OCI-LY7 (cell line): Measurements from ENCODE around the gene SEPHS1.

ENCODE experiments used
- EZH2phosphoT487 ChIP-seq: fragments of 200-600 bp; sonication (generic); IDR thresholded peaks from 2 replicates; pipeline ENCODE4 v1.6.1; 2018; ENCODE audit warnings: low read depth, borderline replicate concordance, mild to moderate bottlenecking, mixed run types, antibody characterized with exemption, low read length, moderate library complexity, mixed read lengths
- TF ChIP-seq, protein P1 (sequence below): fragments of 200-600 bp; sonication (generic); conservative IDR thresholded peaks from 2 replicates; pipeline ENCODE4 v1.5.1; 2014; ENCODE audit warnings: mild to moderate bottlenecking, antibody characterized with exemption, low read length, moderate library complexity, mixed read lengths

DNA sequence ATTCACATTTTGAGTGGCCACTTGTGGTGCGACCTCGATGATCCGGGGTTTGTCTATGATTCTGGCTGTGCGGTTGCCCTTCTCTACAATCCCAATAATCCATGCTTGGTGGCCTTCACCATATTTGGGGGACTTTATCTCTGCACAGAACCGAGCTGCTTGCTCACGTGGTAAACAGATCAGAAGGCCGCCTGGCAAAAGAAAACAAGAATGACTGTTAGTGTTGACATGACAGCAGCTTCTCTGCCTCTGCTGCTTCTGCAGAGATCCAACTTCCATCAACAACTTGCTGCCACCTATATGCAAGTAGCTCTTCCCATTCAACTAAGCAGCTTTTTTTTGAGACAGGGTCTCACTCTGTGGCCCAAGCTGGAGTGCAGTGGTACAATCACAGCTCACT lies 28.9 kb downstream of the SEPHS1 start:
- TF ChIP-seq EZH2phosphoT487 = no peak
- TF ChIP-seq, protein P1, sequence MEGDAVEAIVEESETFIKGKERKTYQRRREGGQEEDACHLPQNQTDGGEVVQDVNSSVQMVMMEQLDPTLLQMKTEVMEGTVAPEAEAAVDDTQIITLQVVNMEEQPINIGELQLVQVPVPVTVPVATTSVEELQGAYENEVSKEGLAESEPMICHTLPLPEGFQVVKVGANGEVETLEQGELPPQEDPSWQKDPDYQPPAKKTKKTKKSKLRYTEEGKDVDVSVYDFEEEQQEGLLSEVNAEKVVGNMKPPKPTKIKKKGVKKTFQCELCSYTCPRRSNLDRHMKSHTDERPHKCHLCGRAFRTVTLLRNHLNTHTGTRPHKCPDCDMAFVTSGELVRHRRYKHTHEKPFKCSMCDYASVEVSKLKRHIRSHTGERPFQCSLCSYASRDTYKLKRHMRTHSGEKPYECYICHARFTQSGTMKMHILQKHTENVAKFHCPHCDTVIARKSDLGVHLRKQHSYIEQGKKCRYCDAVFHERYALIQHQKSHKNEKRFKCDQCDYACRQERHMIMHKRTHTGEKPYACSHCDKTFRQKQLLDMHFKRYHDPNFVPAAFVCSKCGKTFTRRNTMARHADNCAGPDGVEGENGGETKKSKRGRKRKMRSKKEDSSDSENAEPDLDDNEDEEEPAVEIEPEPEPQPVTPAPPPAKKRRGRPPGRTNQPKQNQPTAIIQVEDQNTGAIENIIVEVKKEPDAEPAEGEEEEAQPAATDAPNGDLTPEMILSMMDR = no peak
